Spinal cord (tissue), 10 donors: Measurements from ENCODE around the gene ERC1. TPM values are rescaled to one million over a fixed set of nuclear protein-coding genes. Genes with fewer than 3 reads are reported as not detected.

Experiments
- DNase-seq, 6 donors: peaks; one replicate each; pipeline versions ENCODE4 v3.0.0 to v3.0.0-alpha.2; 2013 to 2015; ENCODE audit warnings: low spot score in 6 of 6, low read depth in 4 of 6
- H3K27ac ChIP-seq: one replicate; pipeline ENCODE4 v1.5.1; 2013; ENCODE audit warnings: low read depth, low read length, control low read depth
- H3K27me3 ChIP-seq: one replicate; pipeline ENCODE4 v1.6.1; 2013; ENCODE audit warnings: low read length; ENCODE audit not compliant: control insufficient read depth, insufficient read depth
- H3K36me3 ChIP-seq: one replicate; pipeline ENCODE4 v1.6.1; 2013; ENCODE audit warnings: low read length; ENCODE audit not compliant: control insufficient read depth, insufficient read depth
- H3K4me1 ChIP-seq: one replicate; pipeline ENCODE4 v1.6.1; 2013; ENCODE audit warnings: low read length; ENCODE audit not compliant: control insufficient read depth, insufficient read depth
- H3K4me3 ChIP-seq: one replicate; pipeline ENCODE4 v1.5.1; 2013; ENCODE audit warnings: low read depth, low read length, control low read depth
- H3K9me3 ChIP-seq: one replicate; pipeline ENCODE4 v1.6.1; 2013; ENCODE audit warnings: low read length; ENCODE audit not compliant: control insufficient read depth, insufficient read depth
- WGBS: methylation state at CpG from one replicate; pipeline ENCODE4 v1.1.5; 2013; ENCODE audit warnings: missing lambda C conversion rate; ENCODE audit not compliant: insufficient coverage; 5-methylcytosine and 5-hydroxymethylcytosine counted together
- polyA plus RNA-seq, 2 donors: library from polyadenylated mRNA; unstranded; fragments of 120-200 nt; gene quantifications; one replicate each; pipeline ENCODE4 v1.2.1, GENCODE V29; 2013; ENCODE audit not compliant: insufficient read length in 2 of 2
- total RNA-seq, 2 donors: library from RNA; depleted of rRNA in 1 of 2; stranded (reverse); fragments of 120-200 nt in 1 of 2; fragments of >200 nt in 1 of 2; gene quantifications; one replicate each; pipeline versions ENCODE4 v1.2.3 to v1.2.4, GENCODE V29; 2013 to 2014
- donor health status: healthy.

The ERC1 gene
- total and polyA plus RNA-seq, 4 donors, result 44.3 to 75.5 (median 47.9) TPM

GRCh38 chr12:1367331-1368291 lies 376.6 kb downstream of the ERC1 start:
- no peaks in the 10 kb centered on the region for H3K9me3 ChIP-seq
- H3K27me3 ChIP-seq, result no peaks in the 10 kb centered on the region
- WGBS, result 100% methylated on average over 1 of the region's 10 CpGs
- peak overlapping the region; percentile 12 for H3K27ac ChIP-seq
- no peak overlapping the region for H3K4me3 ChIP-seq
- H3K4me1 ChIP-seq, result peaks cover 5% of the 10 kb centered on the region
- peaks cover 2% of the 10 kb centered on the region for H3K36me3 ChIP-seq
- peak in 2 of 6 donors; percentile 9 to 79 for DNase-seq

GRCh38 chr12:1369460-1369859 lies 378.4 kb downstream of the ERC1 start:
- no peak overlapping the region for H3K27ac ChIP-seq
- no peaks in the 10 kb centered on the region for H3K36me3 ChIP-seq
- no peaks in the 10 kb centered on the region for H3K9me3 ChIP-seq
- H3K4me1 ChIP-seq, result no peaks in the 10 kb centered on the region
- no peaks in the 10 kb centered on the region for H3K27me3 ChIP-seq
- no peak overlapping the region for H3K4me3 ChIP-seq
- no CpG with 5 or more reads among the region's 5 CpGs for WGBS
- DNase-seq, result no peak

GRCh38 chr12:1369938-1370500 lies 379.0 kb downstream of the ERC1 start:
- Histone ChIP-seq H3K4me1 (no peaks in the 10 kb centered on the region), H3K36me3 (no peaks in the 10 kb centered on the region), H3K27ac (no peak overlapping the region), H3K27me3 (no peaks in the 10 kb centered on the region), H3K9me3 (no peaks in the 10 kb centered on the region), H3K4me3 (no peak overlapping the region)
- peak in 1 of 6 donors; percentile 51 for DNase-seq
- no CpG with 5 or more reads among the region's 1 CpG for WGBS

- H3K27ac ChIP-seq, result no peak overlapping the region
- no peaks in the 10 kb centered on the region for H3K27me3 ChIP-seq
- peak in 2 of 6 donors; percentile 31 to 40 for DNase-seq
- no peaks in the 10 kb centered on the region for H3K4me1 ChIP-seq
- WGBS, result no CpG with 5 or more reads among the region's 8 CpGs
- H3K4me3 ChIP-seq, result no peak overlapping the region
- peaks cover 3% of the 10 kb centered on the region for H3K36me3 ChIP-seq
- no peaks in the 10 kb centered on the region for H3K9me3 ChIP-seq
These were observed 383.1 kb downstream of the ERC1 start for GRCh38 chr12:1373901-1374735.

GRCh38 chr12:1375323-1375722 lies 384.3 kb downstream of the ERC1 start:
- DNase-seq, result no peak
- H3K27ac ChIP-seq, result no peak overlapping the region
- no peaks in the 10 kb centered on the region for H3K27me3 ChIP-seq
- no peak overlapping the region for H3K4me3 ChIP-seq
- H3K9me3 ChIP-seq, result no peaks in the 10 kb centered on the region
- WGBS, result no CpG with 5 or more reads among the region's 6 CpGs
- peaks cover 3% of the 10 kb centered on the region for H3K36me3 ChIP-seq
- peaks cover 3% of the 10 kb centered on the region for H3K4me1 ChIP-seq

GRCh38 chr12:1377117-1377516 lies 386.1 kb downstream of the ERC1 start:
- Histone ChIP-seq H3K9me3 (no peaks in the 10 kb centered on the region), H3K4me3 (no peak overlapping the region), H3K36me3 (peaks cover 3% of the 10 kb centered on the region), H3K27me3 (no peaks in the 10 kb centered on the region), H3K27ac (no peak overlapping the region), H3K4me1 (peaks cover 3% of the 10 kb centered on the region)
- WGBS, result 100% methylated on average over 1 of the region's 5 CpGs
- no peak for DNase-seq

- no peak for DNase-seq
- H3K27me3 ChIP-seq, result no peaks in the 10 kb centered on the region
- H3K9me3 ChIP-seq, result no peaks in the 10 kb centered on the region
- H3K4me1 ChIP-seq, result peaks cover 3% of the 10 kb centered on the region
- no peak overlapping the region for H3K4me3 ChIP-seq
- H3K36me3 ChIP-seq, result peaks cover 3% of the 10 kb centered on the region
- no peak overlapping the region for H3K27ac ChIP-seq
- WGBS, result no CpG with 5 or more reads among the region's 3 CpGs
These were observed 386.7 kb downstream of the ERC1 start for GRCh38 chr12:1377681-1378080.

GRCh38 chr12:1380171-1380851 lies 389.3 kb downstream of the ERC1 start:
- no peaks in the 10 kb centered on the region for H3K9me3 ChIP-seq
- whole genome bisulfite sequencing, result 81% methylated on average over 10 of the region's 12 CpGs
- H3K27me3 ChIP-seq, result no peaks in the 10 kb centered on the region
- no peak overlapping the region for H3K27ac ChIP-seq
- peaks cover under 1% of the 10 kb centered on the region for H3K36me3 ChIP-seq
- H3K4me1 ChIP-seq, result peaks cover 3% of the 10 kb centered on the region
- DNase-seq, result peak in 2 of 6 donors; percentile 20 to 42
- no peak overlapping the region for H3K4me3 ChIP-seq

GRCh38 chr12:1382151-1382550 lies 391.1 kb downstream of the ERC1 start:
- no peak for DNase-seq
- Histone ChIP-seq H3K9me3 (no peaks in the 10 kb centered on the region), H3K27ac (no peak overlapping the region), H3K36me3 (no peaks in the 10 kb centered on the region), H3K4me3 (no peak overlapping the region), H3K27me3 (no peaks in the 10 kb centered on the region), H3K4me1 (peaks cover 3% of the 10 kb centered on the region)
- WGBS, result 50% methylated on average over 2 of the region's 6 CpGs
